ENCODE data around the gene ANKH. TPM values are rescaled to one million over a fixed set of nuclear protein-coding genes. Genes with fewer than 3 reads are reported as not detected.

ANKH gene
- total and polyA plus RNA-seq, 8 donors: 3.6 to 115 (median 14.3) TPM

DNA sequence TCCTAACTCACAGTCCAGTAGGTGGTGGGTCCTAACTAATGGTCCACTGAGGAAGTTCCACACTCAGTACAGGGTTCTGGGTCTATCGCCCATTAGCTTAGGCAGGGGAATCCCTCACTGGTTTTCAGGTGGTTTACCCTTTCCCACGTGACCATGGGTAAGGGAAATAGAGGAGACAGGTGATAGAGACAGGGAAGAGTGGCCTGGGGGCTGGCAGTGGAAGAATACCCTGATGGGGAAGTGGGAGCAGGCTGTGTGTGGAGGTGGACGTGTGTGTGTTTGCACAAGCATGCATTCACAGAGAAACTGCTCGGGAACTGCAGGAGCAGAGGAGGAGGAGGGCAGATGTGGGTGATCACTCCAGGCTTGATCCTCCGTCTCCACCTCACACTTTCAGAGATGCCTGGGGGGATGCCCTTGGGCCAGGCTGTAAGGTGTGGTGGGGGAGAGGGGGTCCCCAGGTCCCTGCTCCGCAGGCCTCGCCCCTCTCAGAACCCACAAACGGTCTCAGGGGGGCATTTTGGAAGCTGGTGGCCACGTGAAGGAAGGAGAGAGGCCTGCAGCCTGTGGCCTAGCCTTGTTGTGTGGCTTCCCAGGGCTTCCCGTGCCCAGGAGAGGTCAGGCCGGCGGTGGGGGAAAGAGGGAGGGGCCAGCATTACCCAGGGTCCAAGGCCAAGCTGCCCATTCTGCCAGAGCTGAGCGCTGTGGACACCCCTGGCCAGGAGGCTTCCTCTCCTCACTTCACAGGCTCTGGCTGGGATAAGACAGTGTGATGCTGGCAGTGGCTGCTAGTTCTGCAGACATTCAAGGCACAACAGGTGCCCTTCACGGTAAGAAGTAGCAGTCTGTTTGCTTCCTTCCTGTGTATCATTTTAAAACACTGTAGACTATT is 127.0 kb downstream of the ANKH start:
- intact Hi-C loops (cut with DNase I; ENCODE audit: low total_unique reads): no loop called here
- no peaks in the 10 kb centered on the region for H3K27me3 ChIP-seq
- H3K4me3 ChIP-seq: no peak overlapping the region
- no peak for TF ChIP-seq POLR2A (IDR thresholded peaks at IDR 0.05)
- no peak for TF ChIP-seq EP300 (IDR thresholded peaks at IDR 0.05)
- TF ChIP-seq POLR2AphosphoS5 (IDR thresholded peaks at IDR 0.05): no peak
- TF ChIP-seq, protein P1, sequence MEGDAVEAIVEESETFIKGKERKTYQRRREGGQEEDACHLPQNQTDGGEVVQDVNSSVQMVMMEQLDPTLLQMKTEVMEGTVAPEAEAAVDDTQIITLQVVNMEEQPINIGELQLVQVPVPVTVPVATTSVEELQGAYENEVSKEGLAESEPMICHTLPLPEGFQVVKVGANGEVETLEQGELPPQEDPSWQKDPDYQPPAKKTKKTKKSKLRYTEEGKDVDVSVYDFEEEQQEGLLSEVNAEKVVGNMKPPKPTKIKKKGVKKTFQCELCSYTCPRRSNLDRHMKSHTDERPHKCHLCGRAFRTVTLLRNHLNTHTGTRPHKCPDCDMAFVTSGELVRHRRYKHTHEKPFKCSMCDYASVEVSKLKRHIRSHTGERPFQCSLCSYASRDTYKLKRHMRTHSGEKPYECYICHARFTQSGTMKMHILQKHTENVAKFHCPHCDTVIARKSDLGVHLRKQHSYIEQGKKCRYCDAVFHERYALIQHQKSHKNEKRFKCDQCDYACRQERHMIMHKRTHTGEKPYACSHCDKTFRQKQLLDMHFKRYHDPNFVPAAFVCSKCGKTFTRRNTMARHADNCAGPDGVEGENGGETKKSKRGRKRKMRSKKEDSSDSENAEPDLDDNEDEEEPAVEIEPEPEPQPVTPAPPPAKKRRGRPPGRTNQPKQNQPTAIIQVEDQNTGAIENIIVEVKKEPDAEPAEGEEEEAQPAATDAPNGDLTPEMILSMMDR (IDR thresholded peaks at IDR 0.05): no peak
- H3K4me1 ChIP-seq: no peaks in the 10 kb centered on the region
- no peaks in the 10 kb centered on the region for H3K9me3 ChIP-seq
- 67 to 90% (median 82%) methylated on average over 11 to 14 of the region's 14 CpGs for WGBS, 5 donors
- H3K27ac ChIP-seq: no peak overlapping the region
- no peak for DNase-seq
- peaks cover 8 to 95% (median 84%) of the 10 kb centered on the region in 4 donors for H3K36me3 ChIP-seq

DNA sequence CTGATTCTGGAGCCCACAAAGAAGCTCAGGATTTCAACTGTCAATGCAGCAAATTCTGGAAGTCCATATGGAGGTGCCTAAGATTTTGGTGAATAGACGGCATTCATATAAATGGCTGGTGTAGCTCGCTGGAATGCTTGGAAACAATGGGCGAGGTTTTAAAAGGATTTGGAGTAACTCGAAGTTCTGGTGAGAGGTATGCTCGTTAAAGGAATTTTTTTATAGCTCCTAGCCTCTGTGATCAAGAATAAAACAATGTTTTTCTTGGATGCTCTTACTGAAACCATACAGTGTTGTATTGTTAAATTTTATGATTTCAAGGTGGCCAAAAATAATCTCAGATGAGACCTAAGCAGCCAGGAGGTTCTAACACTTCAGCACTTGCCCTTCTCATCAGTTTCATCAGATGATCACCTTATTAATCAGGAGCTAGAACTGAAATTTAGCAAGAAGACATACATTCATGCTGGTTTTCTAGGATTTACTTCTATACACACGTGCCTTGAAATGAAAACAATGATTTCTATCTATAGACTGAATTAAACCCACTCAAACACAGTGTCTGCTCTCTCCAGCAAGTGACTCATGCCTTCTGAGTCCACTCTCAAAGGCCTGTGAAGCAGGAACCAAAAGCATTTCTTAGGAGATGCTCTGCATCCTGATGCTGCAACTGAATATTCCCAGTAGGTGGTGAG is 127.8 kb downstream of the ANKH start:
- Histone ChIP-seq H3K36me3 (peaks cover 8 to 94% (median 82%) of the 10 kb centered on the region in 4 donors), H3K4me3 (no peak overlapping the region), H3K4me1 (no peaks in the 10 kb centered on the region), H3K27ac (no peak overlapping the region), H3K9me3 (no peaks in the 10 kb centered on the region), H3K27me3 (no peaks in the 10 kb centered on the region)
- no peak for TF ChIP-seq POLR2A (IDR thresholded peaks at IDR 0.05)
- no peak for TF ChIP-seq POLR2AphosphoS5 (IDR thresholded peaks at IDR 0.05)
- TF ChIP-seq, protein P1 (IDR thresholded peaks at IDR 0.05): no peak
- no peak for TF ChIP-seq EP300 (IDR thresholded peaks at IDR 0.05)
- 88 to 90% (median 89%) methylated on average over 6 of the region's 6 CpGs for WGBS, 5 donors
- DNase-seq: no peak
- intact Hi-C loops (cut with DNase I; ENCODE audit: low total_unique reads): no loop called here

DNA sequence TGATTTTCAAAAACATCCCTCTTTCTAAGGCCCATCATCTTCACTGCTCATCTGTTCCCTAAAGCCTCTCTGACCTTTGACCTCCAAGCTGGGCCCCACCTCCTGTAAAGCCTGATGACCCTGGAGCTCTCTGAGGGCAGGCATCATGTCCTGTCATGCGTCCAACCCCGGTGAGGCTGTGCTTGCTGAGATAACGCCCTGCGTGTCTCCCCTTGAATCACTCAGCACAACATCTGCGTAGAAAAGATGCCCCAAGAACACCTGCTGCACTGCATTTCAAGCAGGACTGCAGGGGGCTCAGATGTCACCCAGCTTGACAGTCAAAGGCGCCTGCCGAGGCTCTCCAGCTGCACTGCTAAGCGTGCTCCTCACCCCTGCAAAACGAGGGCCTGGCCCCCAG is 129.1 kb downstream of the ANKH start:
- TF ChIP-seq, protein P1 (IDR thresholded peaks at IDR 0.05): no peak
- TF ChIP-seq EP300 (IDR thresholded peaks at IDR 0.05) (no peak), POLR2A (IDR thresholded peaks at IDR 0.05) (no peak), POLR2AphosphoS5 (IDR thresholded peaks at IDR 0.05) (no peak)
- Histone ChIP-seq H3K4me3 (no peak overlapping the region), H3K27me3 (no peaks in the 10 kb centered on the region), H3K36me3 (peaks cover 8 to 94% (median 78%) of the 10 kb centered on the region in 4 donors), H3K4me1 (no peaks in the 10 kb centered on the region), H3K9me3 (no peaks in the 10 kb centered on the region), H3K27ac (no peak overlapping the region)
- no peak for DNase-seq
- intact Hi-C loops (cut with DNase I; ENCODE audit: low total_unique reads): no loop called here
- 82 to 93% (median 87%) methylated on average over 9 of the region's 9 CpGs for WGBS, 5 donors

DNA sequence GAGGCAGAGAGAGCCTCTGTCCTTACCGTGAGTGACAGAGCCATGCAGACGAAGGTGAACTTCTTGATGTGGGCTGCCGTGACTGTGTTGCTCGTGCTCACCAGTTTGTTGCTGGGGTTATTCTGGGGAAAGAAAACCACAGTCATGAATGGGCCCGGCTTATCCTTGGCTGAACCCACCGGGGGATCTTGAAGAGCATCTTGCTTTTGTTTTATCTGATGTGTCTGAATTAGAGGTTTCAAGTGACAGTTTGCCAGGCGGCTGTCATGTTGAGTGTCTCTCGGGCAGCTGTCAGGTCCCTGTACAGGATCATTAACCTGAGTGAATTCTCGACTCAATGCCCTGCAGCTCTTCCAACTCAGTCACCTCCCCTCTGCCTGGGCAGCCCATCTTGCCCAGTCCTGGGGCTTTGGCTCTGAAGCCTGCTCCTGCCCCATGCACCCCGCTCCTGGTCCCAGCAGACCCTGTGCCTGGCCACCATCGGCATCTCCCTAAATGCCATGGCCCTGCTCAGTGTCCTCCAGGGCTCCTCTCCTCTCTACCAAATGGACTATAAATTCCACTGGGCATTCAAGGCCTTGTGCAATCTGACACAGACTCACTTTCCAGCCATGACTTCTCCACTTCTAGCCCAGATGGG is 129.7 kb downstream of the ANKH start:
- H3K27me3 ChIP-seq: no peaks in the 10 kb centered on the region
- intact Hi-C loops (cut with DNase I; ENCODE audit: low total_unique reads): no loop called here
- 91 to 92% (median 92%) methylated on average over 11 of the region's 11 CpGs for WGBS, 5 donors
- H3K4me1 ChIP-seq: no peaks in the 10 kb centered on the region
- H3K27ac ChIP-seq: no peak overlapping the region
- H3K4me3 ChIP-seq: no peak overlapping the region
- peaks cover 8 to 94% (median 79%) of the 10 kb centered on the region in 4 donors for H3K36me3 ChIP-seq
- H3K9me3 ChIP-seq: no peaks in the 10 kb centered on the region
- no peak for DNase-seq
- TF ChIP-seq POLR2AphosphoS5 (IDR thresholded peaks at IDR 0.05) (no peak), POLR2A (IDR thresholded peaks at IDR 0.05) (no peak), EP300 (IDR thresholded peaks at IDR 0.05) (no peak)
- TF ChIP-seq, protein P1 (IDR thresholded peaks at IDR 0.05): no peak
